HL-60 (cell line): ENCODE results near the gene BRF1.

Source experiments
- POLR2AphosphoS5 ChIP-seq: IDR thresholded peaks from 2 replicates; pipeline ENCODE4 v1.6.1; 2012; ENCODE audit warnings: low read depth
- TF ChIP-seq, protein P1 (sequence below): IDR thresholded peaks from one replicate; pipeline ENCODE4 v1.5.1; 2011; ENCODE audit warnings: low read length, control low read depth, inconsistent platforms; ENCODE audit not compliant: insufficient read depth

DNA sequence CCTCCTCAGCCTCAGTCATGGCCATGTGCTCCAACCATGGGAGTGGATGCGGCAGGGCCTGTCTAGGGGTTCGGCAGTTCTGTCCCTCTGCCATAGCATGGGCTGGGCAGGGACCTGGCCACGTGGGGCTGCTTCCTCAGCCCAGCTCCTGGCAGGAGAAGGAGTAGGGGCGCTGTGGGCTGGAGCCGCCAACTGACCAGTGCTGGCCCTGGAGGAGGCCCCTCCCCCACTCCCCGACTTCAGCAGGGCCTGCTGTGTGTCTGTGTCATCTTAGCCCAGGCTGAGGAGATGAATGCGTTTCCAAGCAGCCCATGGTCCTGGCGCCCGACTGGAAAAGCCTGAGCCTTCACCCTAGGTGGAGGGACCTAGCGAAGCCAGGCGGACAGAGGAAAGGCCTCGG lies 11.0 kb upstream of the BRF1 start:
- TF ChIP-seq POLR2AphosphoS5: no peak
- TF ChIP-seq, protein P1, sequence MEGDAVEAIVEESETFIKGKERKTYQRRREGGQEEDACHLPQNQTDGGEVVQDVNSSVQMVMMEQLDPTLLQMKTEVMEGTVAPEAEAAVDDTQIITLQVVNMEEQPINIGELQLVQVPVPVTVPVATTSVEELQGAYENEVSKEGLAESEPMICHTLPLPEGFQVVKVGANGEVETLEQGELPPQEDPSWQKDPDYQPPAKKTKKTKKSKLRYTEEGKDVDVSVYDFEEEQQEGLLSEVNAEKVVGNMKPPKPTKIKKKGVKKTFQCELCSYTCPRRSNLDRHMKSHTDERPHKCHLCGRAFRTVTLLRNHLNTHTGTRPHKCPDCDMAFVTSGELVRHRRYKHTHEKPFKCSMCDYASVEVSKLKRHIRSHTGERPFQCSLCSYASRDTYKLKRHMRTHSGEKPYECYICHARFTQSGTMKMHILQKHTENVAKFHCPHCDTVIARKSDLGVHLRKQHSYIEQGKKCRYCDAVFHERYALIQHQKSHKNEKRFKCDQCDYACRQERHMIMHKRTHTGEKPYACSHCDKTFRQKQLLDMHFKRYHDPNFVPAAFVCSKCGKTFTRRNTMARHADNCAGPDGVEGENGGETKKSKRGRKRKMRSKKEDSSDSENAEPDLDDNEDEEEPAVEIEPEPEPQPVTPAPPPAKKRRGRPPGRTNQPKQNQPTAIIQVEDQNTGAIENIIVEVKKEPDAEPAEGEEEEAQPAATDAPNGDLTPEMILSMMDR: no peak
